Endometrial microvascular endothelial cells (primary cell): Measurements from ENCODE around the gene CDH13. TPM values are rescaled to one million over a fixed set of nuclear protein-coding genes. Genes with fewer than 3 reads are reported as not detected.

Experiments used
- in situ Hi-C: cut with HindIII; loops from 2 replicates; pipeline ENCODE4 v1.10.0; 2017; ENCODE audit warnings: low sequenced_read_pairs, low pct_unique_long_range_greater_than_20kb; ENCODE audit errors: inconsistent ontology term
- total RNA-seq: library from RNA; depleted of rRNA; stranded (reverse); fragments of >200 nt; gene quantifications from one replicate; pipeline ENCODE4 v1.2.3, GENCODE V29; 2015; ENCODE audit errors: inconsistent ontology term

Gene CDH13
- total RNA-seq, 1 donor from 2014 or later = 75.5 TPM

DNA sequence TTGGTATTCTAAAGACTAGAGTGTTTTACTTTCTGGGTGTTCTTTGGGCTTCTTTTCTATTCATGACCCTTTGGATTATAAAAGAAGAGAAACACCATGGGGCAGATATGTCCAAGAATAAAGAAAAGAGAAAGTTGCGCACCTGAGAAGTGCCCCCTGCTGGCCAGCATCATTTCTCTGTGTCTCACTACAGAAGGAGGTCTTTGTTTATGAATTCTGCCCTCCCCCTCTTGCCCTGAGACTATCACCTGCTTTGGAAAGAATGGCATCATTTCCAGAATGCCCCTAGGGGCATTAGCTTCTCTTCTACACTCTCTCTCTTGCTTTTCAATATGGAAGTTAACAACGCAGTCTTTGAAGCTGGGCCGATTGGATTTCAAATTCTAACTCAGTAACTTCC is 45.0 kb downstream of the CDH13 start:
- in situ Hi-C loops = no loop called here

DNA sequence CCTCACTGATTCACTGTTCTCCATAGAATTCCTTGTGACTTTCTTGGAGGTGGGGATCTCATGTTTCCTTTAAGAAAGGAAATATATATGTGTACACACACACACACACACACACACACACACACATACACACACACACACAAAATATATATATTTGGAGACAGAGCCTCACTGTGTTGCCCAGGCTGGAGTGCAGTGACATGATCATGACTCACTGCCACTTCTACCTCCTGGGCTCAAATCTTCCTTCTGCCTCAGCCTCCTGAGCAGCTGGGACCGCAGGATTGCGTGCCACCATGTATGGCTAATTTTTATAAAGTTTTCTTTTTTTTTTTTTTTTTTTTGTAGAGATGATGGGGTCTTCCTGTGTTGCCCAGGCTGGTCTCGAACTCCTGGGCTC is 45.9 kb downstream of the CDH13 start:
- in situ Hi-C loops = no loop called here

DNA sequence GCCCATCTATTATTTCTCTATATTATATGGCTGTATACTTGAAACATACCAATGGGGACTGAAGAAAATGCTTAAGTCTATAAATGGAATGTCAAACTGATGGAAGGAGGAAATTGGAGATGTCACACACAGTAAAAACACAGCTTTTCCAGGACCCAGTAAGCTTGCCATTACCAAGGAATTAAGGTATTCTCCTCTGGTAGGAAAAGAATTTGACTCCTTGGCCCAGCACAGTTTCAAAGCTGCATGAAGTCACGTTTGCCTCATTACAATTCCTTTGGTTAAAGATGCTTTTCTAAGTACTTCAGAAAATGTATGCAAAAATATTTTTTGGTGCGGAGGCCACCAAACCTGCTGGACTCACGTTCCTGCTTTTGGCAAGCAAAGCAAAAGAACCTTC is 48.5 kb downstream of the CDH13 start:
- in situ Hi-C loops = no loop called here

DNA sequence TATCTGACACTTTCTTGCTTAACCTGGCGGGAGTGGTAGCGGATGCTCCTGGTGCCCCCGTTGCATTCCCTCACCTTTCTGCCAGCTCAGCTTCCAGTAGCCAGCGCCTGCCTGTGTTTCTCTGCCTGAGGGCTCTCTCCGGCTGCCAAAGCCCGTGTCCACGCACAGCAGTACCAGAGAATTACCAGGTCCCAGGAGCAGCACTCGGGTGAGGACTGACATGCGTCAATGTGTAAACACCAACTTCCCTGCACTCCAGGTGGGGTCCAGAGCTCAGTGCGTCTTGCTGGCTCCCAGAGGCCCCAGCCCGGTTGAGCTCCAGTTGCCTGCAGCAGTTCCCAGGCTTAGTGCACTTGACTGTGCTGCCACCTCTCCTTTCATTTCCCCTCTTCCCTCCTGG is 54.8 kb downstream of the CDH13 start:
- in situ Hi-C loops = no loop called here

DNA sequence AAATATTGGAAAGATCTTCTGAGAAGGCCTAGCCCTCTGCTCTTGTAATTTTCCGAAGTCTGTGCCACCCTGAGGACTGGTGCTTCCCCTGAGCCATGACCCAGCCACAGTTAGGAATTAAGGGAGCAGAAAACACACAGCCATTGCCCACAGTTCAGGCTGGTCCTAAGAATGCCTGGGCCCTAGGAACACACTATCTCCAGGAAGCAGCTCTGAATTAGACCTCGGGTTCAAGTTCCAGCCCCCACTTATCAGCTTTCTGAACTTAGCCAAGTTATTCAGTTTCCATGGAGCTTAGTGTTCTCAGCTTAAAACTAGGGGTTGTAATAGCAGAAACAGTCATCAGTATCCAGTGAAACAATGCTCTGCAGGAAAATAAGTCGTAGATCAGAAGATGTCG is 56.0 kb downstream of the CDH13 start:
- in situ Hi-C loops = no loop called here

DNA sequence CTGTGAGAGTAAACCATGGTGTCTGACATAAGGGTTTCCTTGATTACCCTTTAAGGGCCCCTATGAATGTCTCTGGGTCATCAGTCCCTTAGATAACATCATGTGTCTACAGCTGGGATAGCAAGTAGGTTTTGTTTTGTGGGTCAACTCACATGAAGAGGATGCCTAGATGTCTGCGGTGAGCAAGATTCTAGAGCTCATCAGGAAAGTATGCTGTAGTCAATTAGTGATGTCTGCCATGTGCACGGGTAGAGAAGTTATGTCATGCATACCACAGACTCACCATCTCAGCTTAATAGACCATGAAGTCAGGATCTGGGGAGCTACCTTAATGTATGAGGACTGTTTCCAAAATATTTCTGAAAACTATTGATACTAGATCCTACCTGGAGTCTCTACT is 57.5 kb downstream of the CDH13 start:
- in situ Hi-C loops = no loop called here

DNA sequence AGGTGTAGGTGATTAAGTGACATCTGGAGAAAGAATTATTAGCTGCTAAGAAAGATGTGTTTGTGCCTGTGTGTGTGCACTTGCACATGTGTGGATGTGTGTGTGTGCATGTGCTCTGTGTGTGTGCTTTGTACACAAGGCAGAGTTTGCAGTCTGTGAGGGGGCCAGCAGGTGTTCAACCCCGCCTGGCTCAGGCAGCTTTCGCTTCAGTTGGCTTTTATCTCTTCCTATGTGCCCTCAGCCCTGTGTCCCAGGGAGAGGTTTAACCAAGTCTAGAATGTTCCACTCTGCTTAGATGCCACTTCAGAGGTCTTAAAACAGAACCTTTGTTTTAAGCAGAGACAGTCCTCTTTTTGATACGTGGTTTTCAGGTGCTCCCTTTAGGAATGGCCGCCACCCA is 58.8 kb downstream of the CDH13 start:
- in situ Hi-C loops = no loop called here

DNA sequence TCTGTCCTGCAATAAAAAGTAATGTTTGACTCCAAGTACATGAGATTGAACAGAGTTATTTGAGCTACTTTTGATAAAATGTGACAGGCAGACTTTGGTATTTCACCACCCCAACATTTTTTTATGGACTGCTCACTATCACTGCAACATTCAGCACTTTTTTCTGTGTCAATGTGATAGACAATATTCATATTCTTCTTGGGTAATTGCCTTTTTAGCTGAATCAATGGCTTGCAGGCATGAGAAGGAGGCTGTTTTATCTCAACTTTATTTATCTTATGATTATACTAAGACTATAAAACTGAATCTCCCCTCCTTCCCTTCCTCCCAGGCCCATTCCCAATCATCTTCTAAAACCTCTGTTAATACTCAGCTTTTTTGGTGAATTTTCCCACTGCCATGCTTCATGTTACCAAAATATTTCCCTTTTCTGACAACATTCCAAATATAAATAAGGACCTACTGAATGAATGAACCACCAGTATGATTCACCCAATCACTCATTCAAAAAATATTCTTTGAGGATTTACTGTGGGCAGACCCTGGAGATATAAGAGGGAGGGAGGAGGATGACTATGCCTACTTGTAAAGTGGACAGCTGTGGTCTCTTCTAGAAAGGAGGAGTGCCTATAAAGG is 67.6 kb downstream of the CDH13 start:
- in situ Hi-C loops = no loop called here

DNA sequence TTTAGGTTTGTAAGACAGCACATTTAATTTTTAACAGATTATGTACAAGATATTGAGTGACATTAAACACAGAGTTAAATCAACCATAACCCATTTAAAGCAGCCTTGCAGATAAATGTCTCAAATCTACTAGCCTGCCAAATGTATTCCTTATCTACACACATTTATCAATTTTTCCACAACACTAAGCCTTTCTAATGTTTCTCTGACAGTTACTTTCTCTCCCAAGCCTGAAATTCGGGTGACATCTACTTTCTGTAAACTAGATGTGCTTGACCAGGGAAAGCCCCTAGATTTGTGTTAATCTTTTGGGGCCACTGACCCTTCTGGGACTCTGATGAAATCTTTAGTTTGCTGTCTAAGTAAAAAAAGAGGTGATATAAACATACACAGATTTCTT is 69.0 kb downstream of the CDH13 start:
- in situ Hi-C loops = no loop called here

DNA sequence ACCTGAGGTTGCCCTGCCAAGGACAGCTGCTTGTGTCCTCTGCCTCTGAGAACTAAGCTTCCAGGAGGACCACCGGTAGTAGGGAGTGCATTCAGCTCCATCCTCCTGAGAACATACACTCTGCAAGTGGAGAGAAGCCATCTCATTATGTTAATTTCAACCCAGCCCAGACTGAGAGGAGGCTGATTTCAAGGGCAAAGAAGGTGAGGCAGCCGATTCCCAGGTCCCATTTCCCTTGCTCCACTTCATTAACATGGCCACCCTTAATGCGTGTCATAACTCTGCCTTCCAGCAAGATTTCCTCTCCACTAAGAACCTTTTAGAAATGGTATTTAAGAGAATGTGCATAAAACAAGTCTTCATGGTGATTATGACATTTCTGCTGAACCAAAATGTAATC is 72.5 kb downstream of the CDH13 start:
- in situ Hi-C loops = no loop called here

DNA sequence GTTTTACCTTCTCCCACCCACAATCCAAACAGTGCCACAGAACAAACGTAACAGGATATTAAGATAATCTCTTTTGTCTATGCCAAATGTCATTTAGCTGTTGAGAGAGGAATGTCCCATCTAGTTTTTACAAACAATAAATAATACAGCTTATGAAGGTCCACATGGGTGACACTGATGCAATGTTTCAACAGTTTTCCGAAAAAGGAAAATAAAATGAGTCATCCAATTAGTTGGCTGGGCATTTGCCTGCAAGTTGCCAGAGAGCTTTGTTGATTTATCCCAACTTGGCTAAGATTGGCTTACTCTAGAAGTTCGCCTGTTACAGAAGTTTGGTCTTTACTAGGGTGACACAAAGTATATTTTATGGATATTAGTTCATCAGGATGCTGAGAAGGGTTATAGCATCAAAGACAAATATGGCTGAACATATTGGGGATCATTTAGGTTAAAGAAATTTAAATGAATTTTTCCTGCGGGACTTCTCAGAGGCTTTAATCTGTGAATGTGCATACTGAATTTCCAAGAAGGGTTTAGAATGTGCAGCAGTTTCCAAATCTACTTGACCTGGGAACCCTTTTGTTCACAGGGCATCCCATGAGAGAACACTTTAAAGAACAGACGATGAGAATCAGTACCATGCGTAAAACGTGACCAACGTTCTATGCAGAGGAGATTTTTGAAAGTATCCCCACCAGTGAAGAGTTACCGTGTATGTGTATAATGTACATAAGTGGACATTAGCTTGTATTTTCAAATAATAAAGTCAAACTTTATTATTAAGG is 73.1 kb downstream of the CDH13 start:
- in situ Hi-C loops = no loop called here

DNA sequence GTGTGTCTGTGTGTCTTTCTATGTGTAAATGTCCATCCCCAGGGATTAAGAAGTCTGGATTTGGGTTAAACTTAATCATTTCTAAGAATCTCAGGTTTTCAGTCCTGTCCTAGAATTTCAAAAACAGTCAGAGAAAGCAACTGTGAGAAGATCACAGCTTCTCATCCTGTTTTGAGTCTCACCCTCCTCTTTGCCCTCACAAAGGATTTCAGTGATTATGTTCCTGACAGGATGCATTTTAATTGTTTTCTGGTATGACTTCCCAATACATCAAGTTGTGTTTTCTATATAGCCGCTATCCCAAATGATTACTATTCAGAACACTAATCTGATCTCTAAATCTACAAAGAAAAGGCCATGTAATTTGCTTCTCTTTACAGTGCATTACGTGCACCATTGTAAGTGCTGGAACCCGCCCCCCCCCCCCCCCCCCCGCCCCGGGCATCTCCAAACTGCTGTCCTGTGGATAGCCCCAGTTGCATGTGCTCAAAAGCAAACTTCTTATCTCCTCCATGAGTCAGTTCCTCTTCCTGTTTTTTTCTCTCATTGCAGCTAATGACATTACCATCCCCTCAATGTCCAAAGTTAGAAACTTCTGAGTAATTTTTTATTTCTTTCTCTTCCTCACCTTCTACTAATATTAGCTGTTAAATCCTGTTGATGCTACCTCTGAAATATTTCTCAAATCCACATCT is 73.9 kb downstream of the CDH13 start:
- in situ Hi-C loops = no loop called here

DNA sequence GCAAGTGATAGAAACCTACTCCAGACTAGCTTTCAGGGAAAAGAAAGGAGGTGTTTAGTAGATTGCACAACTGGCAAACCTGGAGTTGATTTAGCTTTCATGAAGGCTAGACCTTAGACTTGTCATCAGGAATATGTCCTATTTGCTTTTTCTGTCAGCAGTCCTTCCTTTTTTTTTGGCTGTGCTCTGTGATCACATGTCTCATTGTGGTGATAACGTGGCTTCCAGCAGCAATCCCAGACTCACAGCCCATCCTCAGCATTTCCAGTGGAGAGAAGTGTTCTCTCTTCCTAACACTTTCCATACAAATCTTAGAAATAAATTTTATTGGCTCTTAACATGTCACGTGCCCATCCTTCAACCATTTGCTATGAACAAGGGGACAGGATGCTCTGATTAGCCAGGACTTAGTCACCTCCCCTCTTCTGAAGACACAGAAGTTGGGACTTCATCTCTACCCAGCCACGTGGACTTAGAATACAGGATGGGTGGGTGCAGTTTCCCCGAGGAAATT is 74.7 kb downstream of the CDH13 start:
- in situ Hi-C loops = no loop called here

DNA sequence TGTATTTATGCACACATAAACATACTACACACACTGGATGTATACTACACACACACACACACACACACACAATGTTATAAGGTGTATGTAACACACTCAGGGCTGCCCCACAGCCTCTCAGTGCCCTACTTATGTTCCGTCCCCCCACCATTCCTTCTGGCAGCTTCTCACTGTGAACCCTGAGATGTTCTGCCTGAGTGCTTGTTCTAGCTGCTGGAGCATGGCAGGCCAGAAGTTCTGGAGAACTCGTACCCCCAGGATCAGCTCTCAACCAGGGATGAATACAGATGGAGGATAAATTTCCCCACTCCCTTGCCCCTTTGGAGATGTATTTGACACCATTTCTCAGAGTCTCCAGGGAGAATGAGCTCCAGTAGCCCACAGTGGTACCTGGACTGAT is 76.4 kb downstream of the CDH13 start:
- in situ Hi-C loops = no loop called here

DNA sequence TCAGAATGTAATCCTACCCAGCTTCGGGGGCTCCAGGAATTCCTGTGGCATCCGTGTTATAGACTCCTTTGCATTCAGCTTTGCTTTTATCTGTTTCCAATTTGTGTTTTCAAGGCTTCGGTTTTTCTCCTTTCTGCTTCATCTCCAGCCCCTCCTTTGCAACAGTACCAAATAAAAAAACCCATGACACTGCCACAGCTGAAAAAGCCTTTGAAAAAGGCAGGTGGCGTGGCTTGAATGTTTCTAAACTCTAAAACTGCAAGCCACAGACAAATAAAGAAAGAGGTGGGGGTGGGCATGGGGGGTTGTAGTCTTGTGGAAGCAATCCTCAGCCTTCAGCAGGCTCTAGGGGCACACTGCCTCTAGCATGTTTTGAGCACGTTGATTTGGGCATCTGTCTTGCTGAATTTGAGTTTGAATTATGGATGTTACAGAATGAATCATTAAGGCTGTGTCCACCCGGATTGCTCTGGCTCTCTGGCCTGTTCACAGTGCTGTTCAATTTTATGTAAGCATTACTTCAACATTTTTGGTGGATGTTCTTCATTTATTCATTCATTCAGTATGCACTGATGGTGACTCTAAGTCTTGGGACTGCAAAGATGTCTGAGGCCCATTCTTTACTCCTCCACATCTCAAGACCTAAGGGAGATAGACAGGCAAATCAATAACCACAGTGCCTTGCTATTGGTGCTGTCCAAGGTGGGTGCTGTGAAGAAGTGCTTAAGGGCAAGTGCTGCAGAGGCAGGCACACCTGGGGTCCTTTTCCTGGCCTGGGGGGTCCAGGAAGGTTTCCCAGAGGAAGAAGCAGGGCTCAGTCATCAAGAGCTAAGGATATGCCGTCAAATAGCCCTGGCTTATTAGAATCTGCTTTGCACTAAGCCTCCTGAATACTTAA is 77.4 kb downstream of the CDH13 start:
- in situ Hi-C loops = no loop called here

DNA sequence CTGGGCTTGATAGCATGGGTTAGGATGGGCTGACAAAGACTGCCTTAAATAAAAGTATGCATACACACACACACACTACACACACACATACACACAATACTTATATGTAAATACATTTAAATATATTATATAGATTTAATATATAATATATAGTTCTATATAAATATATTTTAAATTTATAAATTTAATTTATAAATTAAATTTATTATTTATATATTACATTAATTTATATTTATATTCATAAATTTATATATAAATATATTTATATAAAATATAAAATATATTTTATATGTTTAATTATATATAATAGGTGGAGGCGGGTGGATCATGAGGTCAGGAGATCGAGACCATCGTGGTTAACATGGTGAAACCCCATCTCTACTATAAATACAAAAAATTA is 83.2 kb downstream of the CDH13 start:
- in situ Hi-C loops = no loop called here

DNA sequence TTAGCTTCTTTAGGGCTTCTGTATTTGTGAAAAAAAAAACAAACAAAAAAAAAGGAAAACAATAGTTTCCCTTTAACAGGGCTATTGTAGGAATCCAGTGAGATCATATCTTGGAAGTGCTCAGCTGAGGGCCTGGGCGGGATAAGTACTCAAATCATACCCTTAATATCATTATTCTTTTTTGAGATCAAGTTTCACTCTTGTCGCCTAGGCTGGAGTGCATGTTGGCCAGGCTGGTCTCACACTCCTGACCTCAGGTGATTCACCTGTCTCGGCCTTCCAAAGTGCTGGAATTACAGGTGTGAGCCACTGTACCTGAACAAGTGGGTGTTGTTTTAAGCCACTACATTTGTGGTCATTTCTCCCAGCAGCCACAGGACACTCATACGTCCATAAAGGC is 87.0 kb downstream of the CDH13 start:
- in situ Hi-C loops = no loop called here

DNA sequence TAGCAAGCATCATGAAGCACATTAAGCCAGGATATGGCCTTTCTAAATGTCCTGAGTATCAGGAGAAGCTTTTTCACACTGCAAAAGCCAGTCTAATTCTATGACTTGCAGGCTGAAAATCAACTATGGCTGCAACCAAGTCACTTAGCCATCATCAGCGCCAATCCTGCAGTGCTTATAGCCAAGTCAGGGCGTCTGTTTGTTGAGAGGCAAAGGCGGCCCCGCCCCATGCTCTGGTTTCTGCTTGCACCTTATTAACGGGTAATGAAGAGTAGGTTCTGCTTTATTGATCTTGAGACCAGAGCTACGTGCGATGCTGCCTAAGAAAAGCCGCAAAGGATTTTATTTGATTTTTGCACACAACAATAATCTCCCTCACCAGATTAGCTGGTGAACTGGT is 88.4 kb downstream of the CDH13 start:
- in situ Hi-C loops = no loop called here

DNA sequence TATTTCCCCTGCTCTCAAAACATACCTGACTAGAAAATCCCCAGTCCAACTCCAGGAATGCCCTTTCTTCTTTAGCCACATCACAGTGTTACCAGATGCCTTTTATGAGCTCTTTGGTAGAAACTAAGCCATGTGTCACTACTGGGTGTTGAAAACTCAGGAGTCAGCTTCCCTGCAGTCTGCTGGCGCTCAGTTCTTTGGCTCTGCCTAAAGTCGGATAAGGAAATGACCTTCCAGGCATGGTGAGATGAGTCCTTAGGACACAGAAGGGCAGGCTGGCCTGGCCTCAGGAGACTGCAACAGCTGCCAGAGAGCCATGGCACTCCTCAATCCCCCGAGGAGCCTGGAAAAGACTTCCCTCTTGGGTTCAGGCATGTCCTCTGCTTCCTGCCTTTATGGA is 89.1 kb downstream of the CDH13 start:
- in situ Hi-C loops = no loop called here
